Endothelial cell of umbilical vein (primary cell): ENCODE measurements around the gene FSTL4. TPM values are rescaled to one million over a fixed set of nuclear protein-coding genes. Genes with fewer than 3 reads are reported as not detected.

Source experiments
- BruUV-seq: library from RNA; stranded (reverse); fragments of 400-500 nt; replicated peaks from 2 replicates; lab custom pipeline; 2021; lab: Mats Ljungman, UMichigan
- CTCF ChIA-PET: fragments of 300-600, 350-600 bp; sonication (Branson Sonifier 250); formaldehyde crosslinking; loops from one replicate; lab custom pipeline; 2021; ENCODE audit warnings: antibody characterized with exemption, inconsistent platforms; lab: Charles Lee
- POLR2A ChIA-PET: fragments of 300-600, 350-600 bp; sonication (Branson Sonifier 250); formaldehyde crosslinking; loops from one replicate; lab custom pipeline; 2021; ENCODE audit warnings: antibody characterized with exemption, inconsistent platforms; lab: Charles Lee
- DNase-seq: peaks from one replicate; pipeline ENCODE4 v3.0.0-alpha.2; 2011; ENCODE audit warnings: low read depth, low spot score
- FAIRE-seq: peaks from 2 replicates; lab custom pipeline; 2011; peaks lifted over from hg19 to GRCh38; lab: Jason Lieb, UNC
- H2AFZ ChIP-seq: 2 replicates; pipeline ENCODE4 v1.6.0; 2012; ENCODE audit warnings: low read depth, low read length, control low read depth, inconsistent platforms
- H3K27ac ChIP-seq: 2 replicates; pipeline ENCODE4 v1.5.1; 2011; ENCODE audit warnings: low read depth, mild to moderate bottlenecking, control low read depth, low read length, moderate library complexity; ENCODE audit not compliant: insufficient read depth
- H3K27me3 ChIP-seq, 2 experiments: 2 replicates each; pipeline versions ENCODE4 v1.6.0 to v1.6.1; 2011; ENCODE audit warnings: low read length in 2 of 2, mixed read lengths in 1 of 2; ENCODE audit not compliant: control insufficient read depth in 2 of 2, insufficient read depth in 2 of 2
- H3K36me3 ChIP-seq, 2 experiments: 2 replicates in 1 of 2; 3 replicates in 1 of 2; pipeline ENCODE4 v1.5.1; 2011; ENCODE audit warnings: low read length in 2 of 2, mild to moderate bottlenecking in 1 of 2, moderate library complexity in 1 of 2; ENCODE audit not compliant: control insufficient read depth in 2 of 2, insufficient read depth in 2 of 2; ENCODE audit errors: extremely low read depth in 1 of 2
- H3K4me1 ChIP-seq: 3 replicates; pipeline ENCODE4 v1.5.1; 2011; ENCODE audit warnings: mild to moderate bottlenecking, low read length; ENCODE audit not compliant: control insufficient read depth, insufficient read depth; ENCODE audit errors: extremely low read depth
- H3K4me2 ChIP-seq: 2 replicates; pipeline ENCODE4 v1.6.1; 2011; ENCODE audit warnings: low read length, control low read depth, mixed read lengths; ENCODE audit not compliant: insufficient read depth
- H3K4me3 ChIP-seq, 3 experiments: fragments of 200-600 bp in 1 of 3; sonication (generic), shearing (Covaris generic) in 1 of 3; replicated peaks in 1 of 3; 2 replicates each; pipeline ENCODE4 v1.5.1; 2011 to 2016; ENCODE audit warnings: control low read depth in 3 of 3, low read length in 3 of 3, mild to moderate bottlenecking in 2 of 3, inconsistent platforms in 1 of 3, low read depth in 1 of 3, moderate library complexity in 1 of 3; ENCODE audit not compliant: insufficient read depth in 1 of 3
- H3K79me2 ChIP-seq: 2 replicates; pipeline ENCODE4 v1.6.0; 2012; ENCODE audit warnings: low read length, inconsistent platforms; ENCODE audit not compliant: control insufficient read depth, insufficient read depth
- H3K9ac ChIP-seq: replicated peaks from 2 replicates; pipeline ENCODE3; 2011; ENCODE audit warnings: low read length, control low read depth; ENCODE audit not compliant: insufficient read depth; ENCODE audit errors: extremely low read depth
- H3K9me1 ChIP-seq: replicated peaks from 3 replicates; pipeline ENCODE4 v1.6.0; 2011; ENCODE audit warnings: mild to moderate bottlenecking, low read length; ENCODE audit not compliant: control insufficient read depth, insufficient read depth; ENCODE audit errors: extremely low read depth
- H3K9me3 ChIP-seq: replicated peaks from 2 replicates; pipeline ENCODE4 v1.5.1; 2012; ENCODE audit warnings: low read length, inconsistent platforms; ENCODE audit not compliant: control insufficient read depth, insufficient read depth
- H4K20me1 ChIP-seq: replicated peaks from 2 replicates; pipeline ENCODE3; 2011; ENCODE audit warnings: mild to moderate bottlenecking, low read length; ENCODE audit not compliant: control insufficient read depth, insufficient read depth; ENCODE audit errors: extremely low read depth
- CTCF ChIP-seq, 2 donors: IDR thresholded peaks; 1 replicate in 1 of 2; 2 replicates in 1 of 2; pipeline ENCODE4 v1.5.1; 2011; ENCODE audit warnings: low read length in 2 of 2, mild to moderate bottlenecking in 2 of 2, moderate library complexity in 2 of 2, control low read depth in 1 of 2, inconsistent platforms in 1 of 2, low read depth in 1 of 2; ENCODE audit not compliant: insufficient read depth in 1 of 2; ENCODE audit errors: extremely low read depth in 1 of 2
- EZH2 ChIP-seq: IDR thresholded peaks from 2 replicates; pipeline ENCODE4 v1.6.1; 2012; ENCODE audit warnings: borderline replicate concordance, low read depth, mild to moderate bottlenecking, moderate library complexity, low read length, inconsistent platforms; ENCODE audit not compliant: severe bottlenecking
- FOS ChIP-seq: IDR thresholded peaks from 2 replicates; pipeline ENCODE4 v1.6.1; 2011; ENCODE audit warnings: mild to moderate bottlenecking, low read length, moderate library complexity, borderline replicate concordance; ENCODE audit not compliant: insufficient read depth
- GATA2 ChIP-seq: IDR thresholded peaks from 2 replicates; pipeline ENCODE4 v1.7.0; 2011; ENCODE audit warnings: low read depth, mild to moderate bottlenecking, moderate library complexity, mixed read lengths, low read length; ENCODE audit not compliant: insufficient read length, insufficient read depth
- JUN ChIP-seq: IDR thresholded peaks from 2 replicates; pipeline ENCODE4 v1.6.1; 2011; ENCODE audit warnings: borderline replicate concordance, low read depth; ENCODE audit not compliant: insufficient read length, insufficient read depth
- MAX ChIP-seq: IDR thresholded peaks from 2 replicates; pipeline ENCODE4 v1.6.1; 2011; ENCODE audit not compliant: insufficient read depth, insufficient read length
- MYC ChIP-seq: IDR thresholded peaks from one replicate; pipeline ENCODE4 v1.6.1; 2011; ENCODE audit warnings: mild to moderate bottlenecking, low read depth, low read length
- POLR2A ChIP-seq: IDR thresholded peaks from 2 replicates; pipeline ENCODE4 v1.6.1; 2012; ENCODE audit warnings: low read depth, mild to moderate bottlenecking, control low read depth, low read length
- POLR2AphosphoS5 ChIP-seq: IDR thresholded peaks from 2 replicates; pipeline ENCODE4 v1.6.1; 2012; ENCODE audit warnings: low read depth, mild to moderate bottlenecking, control low read depth, low read length, moderate library complexity; ENCODE audit not compliant: insufficient read depth
- dilution Hi-C: fragments of 300-500 bp; cut with MboI; formaldehyde crosslinking; loops from one replicate; pipeline ENCODE4 v1.15.0; 2019; ENCODE audit warnings: low sequenced_read_pairs; ENCODE audit not compliant: extremely low pct_ligation_motif_present
- intact Hi-C: fragments of 100-400 bp; cut with micrococcal nuclease; formaldehyde crosslinking; loops from one replicate; pipeline ENCODE4 v1.10.0; 2022
- polyA plus RNA-seq, 4 experiments: library from polyadenylated mRNA; depleted of rRNA in 3 of 4; stranded (reverse) in 3 of 4; unstranded in 1 of 4; fragments of >200 nt; gene quantifications; 2 replicates each; pipeline versions ENCODE4 v1.2.1 to v1.2.3, GENCODE V29; 2011 to 2012; ENCODE audit warnings: missing spikeins in 1 of 4
- total RNA-seq: library from RNA; stranded (reverse); gene quantifications from 2 replicates; pipeline ENCODE4 v1.2.3, GENCODE V29; 2021

FSTL4 gene
- total and polyA plus RNA-seq, 2 donors (not counting 3 experiments of a cell fraction or from before 2014, with no cell fraction given): 0.18 TPM; not detected in 1

GRCh38 chr5:133365738-133366137 is 246.6 kb downstream of the FSTL4 start:
- no peaks in the 10 kb centered on the region for H3K36me3 ChIP-seq
- FAIRE-seq: no peak
- dilution Hi-C loops: no loop called here
- H3K27me3 ChIP-seq: peaks cover 7 to 11% of the 10 kb centered on the region in 2 experiments
- no peak for DNase-seq
- no peaks in the 10 kb centered on the region for H3K9me3 ChIP-seq
- H3K4me2 ChIP-seq: no peak overlapping the region
- no TSS peak for BruUV-seq
- no peaks in the 10 kb centered on the region for H3K4me1 ChIP-seq
- H2AFZ ChIP-seq: no peak overlapping the region
- no peak for TF ChIP-seq JUN
- TF ChIP-seq MAX: no peak
- TF ChIP-seq MYC: no peak
- TF ChIP-seq CTCF (IDR thresholded peaks at IDR 0.05; ENCODE audit: extremely low read depth in 1 of 2, insufficient read depth in 1 of 2, low read depth in 1 of 2, low read length in 2 of 2): no peak
- TF ChIP-seq POLR2A: no peak
- TF ChIP-seq FOS: no peak
- TF ChIP-seq EZH2: no peak
- TF ChIP-seq POLR2AphosphoS5: no peak
- TF ChIP-seq GATA2: no peak
- no peak overlapping the region for H3K27ac ChIP-seq
- H3K79me2 ChIP-seq: no peaks in the 10 kb centered on the region
- H4K20me1 ChIP-seq: no peaks in the 10 kb centered on the region
- CTCF ChIA-PET: interaction anchor here (0.6 to 2.5 kb wide), 4 partner anchors 11 to 587 kb away, joined by 3 to 8 read pairs (median 3); no protein-coding TSS in a partner anchor
- H3K9ac ChIP-seq: no peak overlapping the region
- POLR2A ChIA-PET: no interaction called here
- intact Hi-C loops: no loop called here
- no peak overlapping the region for H3K4me3 ChIP-seq
- no peaks in the 10 kb centered on the region for H3K9me1 ChIP-seq
